A549 (cell line): ENCODE results near the gene MPC2. TPM values are rescaled to one million over a fixed set of nuclear protein-coding genes. Genes with fewer than 3 reads are reported as not detected.
"Not testable (repeated sequence)": the region's sequence is repeated elsewhere in the genome, so short reads cannot be mapped to it uniquely, and the experiment has no call there.

Experiments
- ATAC-seq, 2 experiments: fragments of 200-7000 bp in 1 of 2; fragments of >200 bp in 1 of 2; cut with Nextera tagmentation in 1 of 2; cut with Tn5 transposase in 1 of 2; 3 replicates each; pipeline versions ENCODE4 v1.8.0 to v1.9.1; 2018 to 2020; ENCODE audit warnings: mild to moderate bottlenecking in 1 of 2, moderate library complexity in 1 of 2
- CTCF ChIA-PET: fragments of 300-600 bp; sonication (Branson Sonifier 250); formaldehyde crosslinking; extraction: SDS; loops from one replicate; lab custom pipeline; 2021; ENCODE audit warnings: antibody characterized with exemption, inconsistent platforms; lab: Yijun Ruan, JAX
- POLR2A ChIA-PET: fragments of 350-600 bp; formaldehyde crosslinking; extraction: SDS; loops from one replicate; lab custom pipeline; 2021; ENCODE audit warnings: antibody characterized with exemption, inconsistent platforms; lab: Yijun Ruan, JAX
- DNase-seq, 2 experiments: peaks; one replicate each; pipeline versions ENCODE4 v3.0.0 to v3.0.0-alpha.2; 2011 to 2016; ENCODE audit warnings: low read depth in 1 of 2, low spot score in 1 of 2
- FAIRE-seq: peaks from 2 replicates; lab custom pipeline; 2011; peaks lifted over from hg19 to GRCh38; lab: Jason Lieb, UNC
- H3K27ac ChIP-seq, 2 experiments: fragments of >200 bp; sonication (Bioruptor Twin); formaldehyde crosslinking; 3 replicates each; pipeline ENCODE4 v1.5.1; 2016 to 2017
- H3K4me1 ChIP-seq: fragments of >200 bp; sonication (Bioruptor Twin); formaldehyde crosslinking; 3 replicates; pipeline ENCODE4 v1.6.1; 2016
- H3K4me2 ChIP-seq: fragments of >200 bp; sonication (Bioruptor Twin); formaldehyde crosslinking; 3 replicates; pipeline ENCODE4 v1.6.1; 2016
- H3K4me3 ChIP-seq: fragments of >200 bp; sonication (Bioruptor Twin); formaldehyde crosslinking; 3 replicates; pipeline ENCODE4 v1.5.1; 2016
- H3K9me3 ChIP-seq: fragments of >200 bp; sonication (Bioruptor Twin); formaldehyde crosslinking; 3 replicates; pipeline ENCODE4 v1.6.1; 2016
- KDM5A ChIP-seq: fragments of 200-600 bp; sonication (generic); IDR thresholded peaks from 2 replicates; pipeline ENCODE4 v1.6.1; 2016; ENCODE audit warnings: antibody characterized with exemption, mild to moderate bottlenecking
- WGBS: methylation state at CpG from one replicate; pipeline ENCODE4 v1.1.6; 2017; ENCODE audit errors: missing lambda C conversion rate; 5-methylcytosine and 5-hydroxymethylcytosine counted together
- polyA plus RNA-seq, 4 experiments: library from polyadenylated mRNA; depleted of rRNA in 3 of 4; stranded (reverse); fragments of >200 nt; fragmentation: RNase III in 1 of 4; extraction: RNeasy Plus Mini Kit Qiagen cat#74134 plus additional on column Dnase treatment in 1 of 4; gene quantifications; 2 replicates in 3 of 4; 3 replicates in 1 of 4; pipeline ENCODE4 v1.2.3, GENCODE V29; 2011 to 2017

MPC2 gene
- polyA plus RNA-seq, 2 of the 4 experiments (the other 2 are of a cell fraction): 53.0 to 120 TPM

GRCh38 chr1:167871331-167871730 is 65.5 kb downstream of the MPC2 start:
- DNase-seq: no peak
- H3K4me3 ChIP-seq: no peak overlapping the region
- H3K4me2 ChIP-seq: no peak overlapping the region
- FAIRE-seq: no peak
- H3K4me1 ChIP-seq: 0 out of 3 replicates have a peak, but pooled peaks cover 2% of the 10 kb centered on the region
- no peak for TF ChIP-seq KDM5A
- ChIA-PET CTCF (interaction anchor here (2.0 kb wide), 1 partner anchor 14 kb away, joined by 5 read pairs; no protein-coding TSS in a partner anchor), POLR2A (no interaction called here)
- no peaks in the 10 kb centered on the region for H3K9me3 ChIP-seq
- no peak for ATAC-seq
- no peak overlapping the region for H3K27ac ChIP-seq

GRCh38 chr1:167869157-167870001 is 67.5 kb downstream of the MPC2 start:
- H3K9me3 ChIP-seq, H3K4me3 ChIP-seq, DNase-seq, H3K4me2 ChIP-seq, FAIRE-seq, H3K4me1 ChIP-seq, POLR2A ChIA-PET, H3K27ac ChIP-seq, ATAC-seq: not testable (repeated sequence)
- CTCF ChIA-PET: interaction anchor here (1.3 to 1.7 kb wide), 2 partner anchors 17 to 27 kb away, joined by 3 read pairs; no protein-coding TSS in a partner anchor
- 74% methylated on average over 16 of the region's 16 CpGs for WGBS

GRCh38 chr1:167866739-167867414 is 70.0 kb downstream of the MPC2 start:
- POLR2A ChIA-PET: not testable (repeated sequence)

More at GRCh38 chr1:167866739-167867414, 70.0 kb downstream of the MPC2 start:
- H3K4me3 ChIP-seq, ATAC-seq, DNase-seq, H3K4me2 ChIP-seq, H3K4me1 ChIP-seq, FAIRE-seq, H3K9me3 ChIP-seq, H3K27ac ChIP-seq: not testable (repeated sequence)
- 90% methylated on average over 8 of the region's 8 CpGs for WGBS
- CTCF ChIA-PET: interaction anchor here (1.4 to 1.5 kb wide), 2 partner anchors 11 kb away, joined by 4 to 6 read pairs; no protein-coding TSS in a partner anchor

Other genes with a start within 250 kb of the MPC2 start
- gene MPZL1, start 215.1 kb downstream of the MPC2 start, polyA plus RNA-seq (2011; rRNA removed): 178 and 204 TPM in 2 replicates
- 88.7 to 95.5 TPM (median 92.6 TPM) in 3 replicates for gene MPZL1, start 215.1 kb downstream of the MPC2 start, polyA plus RNA-seq (2017; fragmentation: RNase III; extraction: RNeasy Plus Mini Kit Qiagen cat#74134 plus additional on column Dnase treatment)
- 0.18 and 0.20 TPM in 2 replicates for gene ADCY10, start 22.9 kb downstream of the MPC2 start, polyA plus RNA-seq (2011; rRNA removed)
- 0.03 to 0.08 TPM (median 0.04 TPM) in 3 replicates for gene ADCY10, start 22.9 kb downstream of the MPC2 start, polyA plus RNA-seq (2017; fragmentation: RNase III; extraction: RNeasy Plus Mini Kit Qiagen cat#74134 plus additional on column Dnase treatment)
- gene DCAF6, start 389 bp downstream of the MPC2 start, polyA plus RNA-seq (2011; rRNA removed): 74.7 and 86.8 TPM in 2 replicates
- gene DCAF6, start 389 bp downstream of the MPC2 start, polyA plus RNA-seq (2017; fragmentation: RNase III; extraction: RNeasy Plus Mini Kit Qiagen cat#74134 plus additional on column Dnase treatment): 34.4 to 39.9 TPM (median 38.4 TPM) in 3 replicates
- 7.8 and 16.1 TPM in 2 replicates for gene GPR161, start 199.9 kb upstream of the MPC2 start, polyA plus RNA-seq (2011; rRNA removed)
- 6.6 to 9.4 TPM (median 9.4 TPM) in 3 replicates for gene GPR161, start 199.9 kb upstream of the MPC2 start, polyA plus RNA-seq (2017; fragmentation: RNase III; extraction: RNeasy Plus Mini Kit Qiagen cat#74134 plus additional on column Dnase treatment)
- gene TIPRL, start 241.9 kb upstream of the MPC2 start, polyA plus RNA-seq (2011; rRNA removed): 47.5 and 70.7 TPM in 2 replicates
- gene TIPRL, start 241.9 kb upstream of the MPC2 start, polyA plus RNA-seq (2017; fragmentation: RNase III; extraction: RNeasy Plus Mini Kit Qiagen cat#74134 plus additional on column Dnase treatment): 31.6 to 38.3 TPM (median 34.4 TPM) in 3 replicates